ENCODE measurements around the gene RAB31.

RAB31 gene

DNA sequence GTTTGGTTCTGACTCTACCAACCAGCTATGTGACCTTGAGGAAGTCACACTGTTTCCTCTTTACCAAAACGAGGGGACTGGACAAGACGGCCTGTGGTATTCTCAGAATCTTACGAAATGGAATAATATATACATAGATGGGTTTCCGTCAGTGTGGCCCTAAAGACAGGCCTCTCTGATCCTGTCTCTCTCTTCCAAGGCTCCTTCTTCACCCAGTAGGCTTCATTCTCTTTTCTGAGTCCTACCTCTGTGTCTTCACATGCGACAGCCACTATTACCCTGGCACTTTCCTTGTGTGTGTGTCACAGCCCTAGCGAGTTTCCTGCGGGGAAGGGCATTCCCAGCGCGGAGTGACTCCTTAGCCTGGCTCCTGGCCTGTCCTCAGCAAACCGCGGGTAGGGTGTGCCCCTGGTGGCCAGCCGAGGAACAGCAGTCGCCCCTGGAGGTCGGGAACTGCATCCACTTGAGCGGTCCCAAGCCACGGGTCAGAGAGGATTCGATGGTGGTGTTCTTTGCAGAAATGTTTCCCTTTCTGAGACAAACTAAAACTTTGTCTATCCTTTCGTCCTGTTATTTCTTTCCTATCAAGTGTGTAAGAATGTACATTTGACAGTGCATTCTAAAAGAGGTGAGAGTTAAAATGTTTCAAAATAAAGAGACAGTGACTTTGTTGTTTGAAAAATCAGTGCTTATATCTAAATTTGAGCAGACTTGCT, 63.3 kb downstream of the RAB31 start:
- Histone ChIP-seq H3K36me3 (ENCODE audit: low read depth) (no peaks in the 10 kb centered on the region), H3K27ac (ENCODE audit: poor library complexity, severe bottlenecking) (no peak overlapping the region), H3K27me3 (ENCODE audit: insufficient read depth, poor library complexity, severe bottlenecking) (no peaks in the 10 kb centered on the region), H3K4me3 (ENCODE audit: severe bottlenecking) (no peak overlapping the region), H3K4me1 (ENCODE audit: insufficient read depth, poor library complexity, severe bottlenecking) (no peaks in the 10 kb centered on the region), H3K9me3 (ENCODE audit: severe bottlenecking) (no peaks in the 10 kb centered on the region)
- peak; percentile 83 for TF ChIP-seq CTCF (IDR thresholded peaks at IDR 0.05; ENCODE audit: poor library complexity, severe bottlenecking)
- DNase-seq (ENCODE audit: low spot score) (no peak), ATAC-seq (ENCODE audit: low read depth) (peak; percentile 72)

GRCh38 chr18:9771977-9772660, 64.0 kb downstream of the RAB31 start:
- ATAC-seq (ENCODE audit: low read depth) (no peak), DNase-seq (ENCODE audit: low spot score) (no peak)
- Histone ChIP-seq H3K36me3 (ENCODE audit: low read depth) (no peaks in the 10 kb centered on the region), H3K9me3 (ENCODE audit: severe bottlenecking) (no peaks in the 10 kb centered on the region), H3K4me3 (ENCODE audit: severe bottlenecking) (no peak overlapping the region), H3K27ac (ENCODE audit: poor library complexity, severe bottlenecking) (no peak overlapping the region), H3K4me1 (ENCODE audit: insufficient read depth, poor library complexity, severe bottlenecking) (no peaks in the 10 kb centered on the region), H3K27me3 (ENCODE audit: insufficient read depth, poor library complexity, severe bottlenecking) (no peaks in the 10 kb centered on the region)
- TF ChIP-seq CTCF (IDR thresholded peaks at IDR 0.05; ENCODE audit: poor library complexity, severe bottlenecking), result no peak

GRCh38 chr18:9772847-9773677, 65.0 kb downstream of the RAB31 start:
- H3K9me3 ChIP-seq (ENCODE audit: severe bottlenecking), result no peaks in the 10 kb centered on the region
- H3K36me3 ChIP-seq (ENCODE audit: low read depth), result no peaks in the 10 kb centered on the region
- DNase-seq (ENCODE audit: low spot score) (no peak), ATAC-seq (ENCODE audit: low read depth) (no peak)
- TF ChIP-seq CTCF (IDR thresholded peaks at IDR 0.05; ENCODE audit: poor library complexity, severe bottlenecking), result no peak
- no peak overlapping the region for H3K27ac ChIP-seq (ENCODE audit: poor library complexity, severe bottlenecking)
- no peaks in the 10 kb centered on the region for H3K27me3 ChIP-seq (ENCODE audit: insufficient read depth, poor library complexity, severe bottlenecking)
- no peaks in the 10 kb centered on the region for H3K4me1 ChIP-seq (ENCODE audit: insufficient read depth, poor library complexity, severe bottlenecking)
- no peak overlapping the region for H3K4me3 ChIP-seq (ENCODE audit: severe bottlenecking)

- Histone ChIP-seq H3K27ac (ENCODE audit: poor library complexity, severe bottlenecking) (no peak overlapping the region), H3K9me3 (ENCODE audit: severe bottlenecking) (no peaks in the 10 kb centered on the region), H3K36me3 (ENCODE audit: low read depth) (no peaks in the 10 kb centered on the region), H3K4me3 (ENCODE audit: severe bottlenecking) (no peak overlapping the region), H3K27me3 (ENCODE audit: insufficient read depth, poor library complexity, severe bottlenecking) (no peaks in the 10 kb centered on the region), H3K4me1 (ENCODE audit: insufficient read depth, poor library complexity, severe bottlenecking) (no peaks in the 10 kb centered on the region)
- no peak for TF ChIP-seq CTCF (IDR thresholded peaks at IDR 0.05; ENCODE audit: poor library complexity, severe bottlenecking)
- ATAC-seq (ENCODE audit: low read depth) (no peak), DNase-seq (ENCODE audit: low spot score) (no peak)
These were observed 66.0 kb downstream of the RAB31 start for GRCh38 chr18:9774150-9774549.

Measured in RWPE2 (cell line).